Raji (cell line): ENCODE measurements around the gene ASAP3.

ENCODE experiments used
- POLR2A ChIP-seq: IDR thresholded peaks from 2 replicates; pipeline ENCODE4 v1.6.1; 2011; ENCODE audit warnings: low read depth, low read length, control low read depth; ENCODE audit not compliant: insufficient read depth

Gene ASAP3

GRCh38 chr1:23392125-23392855, 91.7 kb downstream of the ASAP3 start:
- TF ChIP-seq POLR2A: no peak

GRCh38 chr1:23389837-23390321, 94.1 kb downstream of the ASAP3 start:
- TF ChIP-seq POLR2A: no peak

- TF ChIP-seq POLR2A: no peak
Observed at GRCh38 chr1:23387494-23387893, 96.5 kb downstream of the ASAP3 start.

- no peak for TF ChIP-seq POLR2A
Observed at GRCh38 chr1:23385119-23385621, 98.8 kb downstream of the ASAP3 start.

- TF ChIP-seq POLR2A: no peak
Observed at GRCh38 chr1:23384312-23385058, 99.5 kb downstream of the ASAP3 start.

GRCh38 chr1:23383577-23384311, 100.2 kb downstream of the ASAP3 start:
- TF ChIP-seq POLR2A: no peak

GRCh38 chr1:23381233-23381885, 102.6 kb downstream of the ASAP3 start:
- no peak for TF ChIP-seq POLR2A

GRCh38 chr1:23380719-23381118, 103.3 kb downstream of the ASAP3 start:
- no peak for TF ChIP-seq POLR2A
